D721Med (cell line): ENCODE data around the gene PNPLA8.

Experiments used
- DNase-seq: peaks from one replicate; pipeline ENCODE4 v3.0.0; 2011; ENCODE audit warnings: low spot score; ENCODE audit not compliant: insufficient read length
- FAIRE-seq: peaks from 2 replicates; lab custom pipeline; 2011; peaks lifted over from hg19 to GRCh38; lab: Jason Lieb, UNC
- TF ChIP-seq, protein P1 (sequence below): IDR thresholded peaks from 2 replicates; pipeline ENCODE4 v1.5.1; 2012; ENCODE audit warnings: mild to moderate bottlenecking, control low read depth; ENCODE audit not compliant: insufficient read depth; ENCODE audit errors: missing control alignments

PNPLA8 gene, protein sequence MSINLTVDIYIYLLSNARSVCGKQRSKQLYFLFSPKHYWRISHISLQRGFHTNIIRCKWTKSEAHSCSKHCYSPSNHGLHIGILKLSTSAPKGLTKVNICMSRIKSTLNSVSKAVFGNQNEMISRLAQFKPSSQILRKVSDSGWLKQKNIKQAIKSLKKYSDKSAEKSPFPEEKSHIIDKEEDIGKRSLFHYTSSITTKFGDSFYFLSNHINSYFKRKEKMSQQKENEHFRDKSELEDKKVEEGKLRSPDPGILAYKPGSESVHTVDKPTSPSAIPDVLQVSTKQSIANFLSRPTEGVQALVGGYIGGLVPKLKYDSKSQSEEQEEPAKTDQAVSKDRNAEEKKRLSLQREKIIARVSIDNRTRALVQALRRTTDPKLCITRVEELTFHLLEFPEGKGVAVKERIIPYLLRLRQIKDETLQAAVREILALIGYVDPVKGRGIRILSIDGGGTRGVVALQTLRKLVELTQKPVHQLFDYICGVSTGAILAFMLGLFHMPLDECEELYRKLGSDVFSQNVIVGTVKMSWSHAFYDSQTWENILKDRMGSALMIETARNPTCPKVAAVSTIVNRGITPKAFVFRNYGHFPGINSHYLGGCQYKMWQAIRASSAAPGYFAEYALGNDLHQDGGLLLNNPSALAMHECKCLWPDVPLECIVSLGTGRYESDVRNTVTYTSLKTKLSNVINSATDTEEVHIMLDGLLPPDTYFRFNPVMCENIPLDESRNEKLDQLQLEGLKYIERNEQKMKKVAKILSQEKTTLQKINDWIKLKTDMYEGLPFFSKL

DNA sequence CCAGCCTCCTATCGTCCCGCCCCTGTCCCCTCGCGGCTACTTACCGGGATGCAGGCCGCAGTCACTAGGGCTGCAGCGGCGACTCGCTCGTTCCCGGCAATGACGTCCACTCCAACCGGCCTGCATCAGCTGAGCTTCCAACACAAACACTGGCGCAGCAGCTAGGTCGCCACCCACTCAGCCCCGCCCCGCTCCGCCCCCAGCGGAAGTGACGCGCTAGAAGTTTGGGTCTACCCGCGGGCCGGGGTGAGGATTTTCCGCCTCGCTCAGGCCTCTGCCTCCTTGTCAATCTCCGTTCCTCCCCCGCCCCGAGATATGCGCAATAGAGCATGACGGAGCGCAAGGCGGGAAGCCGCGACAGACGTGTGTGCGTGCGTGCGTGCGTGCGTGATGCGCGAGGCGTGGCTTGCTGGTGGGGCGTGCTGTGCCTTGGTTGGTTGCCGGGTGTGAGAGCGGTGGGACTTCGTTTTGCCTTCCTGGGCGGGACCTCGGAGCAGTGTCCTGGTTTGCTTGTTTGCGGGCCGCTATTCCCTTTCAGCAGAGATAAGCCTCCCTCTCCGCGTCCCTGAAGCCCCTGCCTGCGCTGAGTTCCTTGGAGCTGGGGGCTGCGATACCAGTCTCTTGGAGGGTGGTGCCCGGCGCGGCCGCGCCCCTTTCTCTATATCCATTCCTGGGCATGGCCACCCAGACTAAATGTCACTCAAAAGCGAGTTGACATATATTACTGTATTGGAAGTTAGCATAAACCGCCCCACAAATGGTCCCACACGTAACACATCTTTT, at the start of gene PNPLA8:
PNPLA8 (minus strand) TSS at position 151 of the 783 bp plus-strand sequence. CDS start 10,644 bp downstream, outside the sequence.
- FAIRE-seq = no peak
- TF ChIP-seq, protein P1, sequence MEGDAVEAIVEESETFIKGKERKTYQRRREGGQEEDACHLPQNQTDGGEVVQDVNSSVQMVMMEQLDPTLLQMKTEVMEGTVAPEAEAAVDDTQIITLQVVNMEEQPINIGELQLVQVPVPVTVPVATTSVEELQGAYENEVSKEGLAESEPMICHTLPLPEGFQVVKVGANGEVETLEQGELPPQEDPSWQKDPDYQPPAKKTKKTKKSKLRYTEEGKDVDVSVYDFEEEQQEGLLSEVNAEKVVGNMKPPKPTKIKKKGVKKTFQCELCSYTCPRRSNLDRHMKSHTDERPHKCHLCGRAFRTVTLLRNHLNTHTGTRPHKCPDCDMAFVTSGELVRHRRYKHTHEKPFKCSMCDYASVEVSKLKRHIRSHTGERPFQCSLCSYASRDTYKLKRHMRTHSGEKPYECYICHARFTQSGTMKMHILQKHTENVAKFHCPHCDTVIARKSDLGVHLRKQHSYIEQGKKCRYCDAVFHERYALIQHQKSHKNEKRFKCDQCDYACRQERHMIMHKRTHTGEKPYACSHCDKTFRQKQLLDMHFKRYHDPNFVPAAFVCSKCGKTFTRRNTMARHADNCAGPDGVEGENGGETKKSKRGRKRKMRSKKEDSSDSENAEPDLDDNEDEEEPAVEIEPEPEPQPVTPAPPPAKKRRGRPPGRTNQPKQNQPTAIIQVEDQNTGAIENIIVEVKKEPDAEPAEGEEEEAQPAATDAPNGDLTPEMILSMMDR = no peak
- peak; percentile 48 for DNase-seq

DNA sequence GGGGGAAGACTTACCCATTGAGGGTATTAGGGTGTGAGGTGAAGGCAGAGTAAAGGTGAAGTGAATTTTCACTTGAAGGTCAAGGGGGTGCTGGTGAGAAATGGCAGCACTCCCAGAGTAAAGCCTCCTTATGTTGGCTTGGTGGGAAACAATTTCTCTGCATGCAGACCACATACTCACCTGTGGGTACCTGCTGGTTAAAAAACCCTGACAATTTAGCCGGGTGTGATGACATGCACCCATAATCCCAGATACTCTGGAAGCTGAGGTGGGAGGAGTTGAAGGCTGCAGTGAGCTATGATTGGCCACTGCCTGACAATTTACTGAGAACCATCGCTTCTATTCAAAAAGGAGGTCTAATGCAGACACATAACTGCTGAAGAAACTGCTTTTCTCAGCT, 49.2 kb upstream of the PNPLA8 start:
- DNase-seq (no peak), FAIRE-seq (no peak)
- TF ChIP-seq, protein P1 = no peak

DNA sequence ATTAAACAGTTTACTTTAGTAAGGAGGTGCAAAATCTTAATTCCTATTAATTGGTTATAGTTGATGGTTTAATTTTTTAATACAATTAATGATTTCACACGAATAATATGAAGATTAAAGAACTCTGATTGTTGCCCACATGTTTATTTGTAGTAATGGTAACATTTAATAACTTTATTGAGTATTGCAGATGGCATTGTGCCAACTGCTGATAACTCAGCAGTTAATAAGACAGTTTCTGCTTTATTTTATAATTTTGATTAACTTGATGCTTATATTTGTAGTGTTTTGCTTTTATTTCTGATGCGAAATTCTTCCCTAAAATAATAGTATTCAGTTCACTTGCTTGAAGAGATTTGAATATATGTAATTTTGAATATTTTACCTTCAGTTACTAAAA, 46.5 kb upstream of the PNPLA8 start:
- FAIRE-seq (no peak), DNase-seq (no peak)
- TF ChIP-seq, protein P1 = no peak

DNA sequence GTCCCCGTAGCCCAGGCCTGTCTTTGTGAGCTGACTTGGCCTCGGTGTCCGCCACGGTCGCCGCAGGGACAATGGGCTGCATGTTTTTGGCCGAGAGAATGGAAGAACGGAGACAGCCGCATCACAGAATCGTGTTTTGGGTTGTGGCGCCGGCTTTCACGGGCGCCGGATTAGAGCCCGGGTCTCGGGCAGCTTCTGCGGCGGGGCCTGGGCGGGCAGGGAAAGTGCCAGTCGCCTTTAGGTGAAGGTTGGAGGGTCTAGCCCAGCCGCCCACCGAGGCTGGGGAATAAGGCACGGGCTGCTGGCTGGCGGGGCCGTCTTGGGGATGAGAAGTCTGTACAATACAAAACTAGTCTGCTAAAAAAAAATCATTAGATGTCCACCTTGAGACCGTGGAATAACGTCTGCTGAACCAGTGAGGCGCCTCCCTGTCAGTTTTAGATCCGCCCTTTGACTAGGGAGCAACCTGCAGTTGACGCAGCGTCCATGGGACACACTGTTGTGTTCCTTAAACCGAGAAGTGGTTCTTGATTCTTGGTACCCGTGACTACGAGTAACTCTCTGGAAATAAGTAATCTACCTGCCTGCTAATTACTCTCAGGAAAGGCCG, 44.3 kb upstream of the PNPLA8 start:
- DNase-seq (no peak), FAIRE-seq (no peak)
- TF ChIP-seq, protein P1 = no peak

DNA sequence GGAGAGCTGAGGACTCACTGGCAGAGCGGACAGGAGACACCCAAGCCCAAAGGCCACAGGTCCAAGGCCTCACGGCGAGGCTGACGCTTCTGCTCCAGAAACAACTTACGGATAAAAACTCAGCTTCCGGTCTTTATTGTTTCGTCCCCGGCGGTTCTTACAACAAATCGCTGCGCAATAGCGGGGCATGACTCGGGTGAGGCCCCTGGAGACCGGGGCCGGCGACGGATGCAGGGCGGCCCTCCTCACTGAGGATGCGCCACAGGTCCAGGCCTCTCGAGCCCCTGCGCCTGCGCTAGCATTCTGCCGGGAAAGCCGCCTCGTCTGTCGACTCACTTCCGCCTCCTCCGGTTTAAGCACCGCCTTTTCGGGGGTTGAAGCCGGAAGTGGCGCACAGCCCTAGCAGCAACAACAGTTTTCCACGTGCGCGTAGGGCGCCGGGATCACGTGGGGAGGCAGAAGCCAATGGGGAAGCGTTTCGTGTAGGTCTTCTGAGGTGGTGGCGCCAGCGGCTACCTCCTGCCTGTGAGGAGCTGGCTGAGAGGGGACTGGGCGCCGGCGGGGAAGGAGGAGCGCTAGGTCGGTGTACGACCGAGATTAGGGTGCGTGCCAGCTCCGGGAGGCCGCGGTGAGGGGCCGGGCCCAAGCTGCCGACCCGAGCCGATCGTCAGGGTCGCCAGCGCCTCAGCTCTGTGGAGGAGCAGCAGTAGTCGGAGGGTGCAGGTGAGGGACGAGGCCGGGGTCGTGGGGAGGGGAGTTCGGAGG, 43.6 kb upstream of the PNPLA8 start, which contains the start of the genes DNAJB9 and THAP5:
DNAJB9 (plus strand) TSS at position 494 of the 765 bp plus-strand sequence. CDS start 1,853 bp downstream, outside the sequence.
THAP5 (minus strand) TSS at position 326 of the 765 bp plus-strand sequence; CDS start at position 189, 137 bp downstream.
- DNase-seq (peak; percentile 71), FAIRE-seq (no peak)
- TF ChIP-seq, protein P1 = no peak

DNA sequence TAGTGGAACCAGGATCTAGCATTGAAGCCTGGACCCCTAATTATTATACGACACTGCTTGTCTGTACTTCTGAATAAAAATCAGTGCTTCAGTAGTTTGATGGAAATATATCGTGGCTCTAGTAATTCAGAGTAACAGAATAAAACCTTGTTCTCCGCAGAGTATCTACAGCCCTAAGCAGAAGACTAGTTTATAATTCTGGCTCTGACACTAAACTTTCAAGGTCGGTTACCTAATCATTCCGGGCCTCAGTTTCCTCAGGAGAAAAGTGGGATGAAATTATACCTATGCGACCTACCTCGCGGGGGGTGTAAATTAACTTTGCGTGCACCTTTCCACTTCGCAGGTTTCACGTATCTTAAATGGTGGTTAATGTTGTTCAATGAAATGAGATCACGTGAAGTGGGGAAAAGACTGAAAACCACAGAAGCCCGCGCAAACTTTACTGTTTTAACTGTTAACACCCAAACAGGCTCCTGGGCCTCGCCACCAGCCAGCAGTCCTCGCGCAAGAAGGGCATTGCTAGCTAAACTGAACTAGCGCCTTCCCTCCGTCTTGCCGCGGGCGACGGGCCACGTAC, 43.0 kb upstream of the PNPLA8 start:
- DNase-seq (no peak), FAIRE-seq (no peak)
- TF ChIP-seq, protein P1 = no peak
